ENCODE measurements around the gene DDX24.
"Not testable (repeated sequence)": the region's sequence is repeated elsewhere in the genome, so short reads cannot be mapped to it uniquely, and the experiment has no call there.

The DDX24 gene

DNA sequence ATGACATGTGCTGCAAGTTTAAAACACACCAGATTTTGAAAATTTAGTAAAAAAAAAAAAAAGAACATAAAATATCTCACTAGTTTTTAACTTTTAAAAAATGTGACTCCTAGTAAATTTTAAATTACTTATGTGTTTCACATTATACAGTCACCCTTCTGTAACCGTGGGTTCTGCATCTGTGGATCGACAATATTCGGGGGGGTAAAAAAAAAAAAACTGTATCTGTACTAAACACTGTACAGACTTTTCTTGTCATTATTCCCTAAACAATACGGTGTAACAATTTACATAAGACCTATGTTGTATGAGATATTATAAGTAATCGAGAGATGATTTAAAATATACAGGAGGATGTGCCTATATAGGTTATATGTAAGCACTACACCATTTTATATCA, 3.2 kb downstream of the DDX24 start:
- H3K9ac ChIP-seq (ENCODE audit: low read depth, low read length): no peak overlapping the region
- H3K27me3 ChIP-seq (ENCODE audit: insufficient read depth, low read length): no peaks in the 10 kb centered on the region
- peaks cover 7% of the 10 kb centered on the region; the same call in 1 of the 2 replicates for H3K4me1 ChIP-seq (ENCODE audit: insufficient read depth, low read length)
- peaks cover 42% of the 10 kb centered on the region for H3K36me3 ChIP-seq (ENCODE audit: insufficient read depth, low read length)
- WGBS: 100% methylated on average over 3 of the region's 5 CpGs
- H3K4me3 ChIP-seq (ENCODE audit: low read length): no peak overlapping the region
- H3K27ac ChIP-seq (ENCODE audit: low read depth, low read length): no peak overlapping the region
- peaks cover 18% of the 10 kb centered on the region for H3K9me3 ChIP-seq (ENCODE audit: insufficient read depth, low read depth, low read length)

DNA sequence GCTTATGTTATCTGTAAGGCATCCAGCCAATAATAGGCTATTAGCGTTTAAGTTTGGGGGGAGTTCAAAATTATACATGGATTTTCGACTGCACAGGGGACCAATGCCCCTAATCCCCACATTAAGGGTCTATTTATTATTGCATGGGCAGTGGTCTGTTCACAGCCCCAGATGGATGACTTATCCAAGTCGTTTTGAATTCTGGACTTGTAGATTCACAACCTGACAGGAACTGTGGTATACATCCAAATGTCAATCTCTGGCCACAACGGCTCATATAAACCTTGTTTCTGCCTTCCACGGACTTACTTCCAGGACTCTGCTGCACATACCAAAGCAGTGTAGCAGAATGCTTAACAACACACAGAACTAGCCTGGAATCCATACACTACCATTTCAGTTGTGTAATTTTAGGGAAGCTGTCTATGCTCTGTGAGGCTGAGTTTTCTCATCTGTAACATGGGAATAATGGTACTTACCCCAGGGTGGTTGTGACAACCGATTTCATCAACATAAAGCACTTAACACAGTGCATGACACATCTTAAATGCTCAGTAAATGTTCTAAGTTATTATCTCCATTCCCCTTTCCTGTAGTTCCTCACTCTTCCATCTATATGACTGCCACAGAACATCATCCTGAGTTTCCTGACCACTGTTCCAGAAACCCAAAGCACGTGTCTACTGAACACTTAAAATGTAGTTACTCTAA, 3.7 kb downstream of the DDX24 start:
- no peak overlapping the region for H3K27ac ChIP-seq (ENCODE audit: low read depth, low read length)
- 92% methylated on average over 7 of the region's 7 CpGs for WGBS
- peaks cover 18% of the 10 kb centered on the region for H3K9me3 ChIP-seq (ENCODE audit: insufficient read depth, low read depth, low read length)
- H3K4me3 ChIP-seq (ENCODE audit: low read length): no peak overlapping the region
- H3K27me3 ChIP-seq (ENCODE audit: insufficient read depth, low read length): no peaks in the 10 kb centered on the region
- peaks cover 42% of the 10 kb centered on the region for H3K36me3 ChIP-seq (ENCODE audit: insufficient read depth, low read length)
- H3K9ac ChIP-seq (ENCODE audit: low read depth, low read length): no peak overlapping the region
- peaks cover 7% of the 10 kb centered on the region; the same call in 1 of the 2 replicates for H3K4me1 ChIP-seq (ENCODE audit: insufficient read depth, low read length)

DNA sequence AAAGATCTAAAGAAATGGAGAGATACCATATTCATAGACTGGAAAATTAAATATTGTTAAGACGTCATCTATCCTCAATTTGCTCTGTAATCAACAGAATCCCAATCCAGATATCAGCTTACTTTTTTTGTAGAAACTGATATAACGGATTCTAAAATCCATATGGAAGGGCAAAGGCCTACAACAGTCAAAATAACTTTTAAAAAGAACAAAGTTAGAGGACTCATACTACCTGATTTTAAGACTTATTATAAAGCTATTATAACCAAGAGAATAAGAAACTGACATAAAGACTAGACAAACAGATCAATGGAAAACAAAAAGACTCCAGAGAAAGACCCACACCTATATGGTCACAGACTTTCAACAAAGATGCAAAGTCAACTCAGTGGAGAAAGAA, 6.0 kb downstream of the DDX24 start:
- Histone ChIP-seq H3K4me1 (ENCODE audit: insufficient read depth, low read length) (no peaks in the 10 kb centered on the region), H3K27ac (ENCODE audit: low read depth, low read length) (no peak overlapping the region), H3K9ac (ENCODE audit: low read depth, low read length) (no peak overlapping the region), H3K27me3 (ENCODE audit: insufficient read depth, low read length) (no peaks in the 10 kb centered on the region), H3K36me3 (ENCODE audit: insufficient read depth, low read length) (peaks cover 42% of the 10 kb centered on the region), H3K9me3 (ENCODE audit: insufficient read depth, low read depth, low read length) (peaks cover 20% of the 10 kb centered on the region), H3K4me3 (ENCODE audit: low read length) (no peak overlapping the region)
- WGBS: 94% methylated on average over 2 of the region's 2 CpGs

DNA sequence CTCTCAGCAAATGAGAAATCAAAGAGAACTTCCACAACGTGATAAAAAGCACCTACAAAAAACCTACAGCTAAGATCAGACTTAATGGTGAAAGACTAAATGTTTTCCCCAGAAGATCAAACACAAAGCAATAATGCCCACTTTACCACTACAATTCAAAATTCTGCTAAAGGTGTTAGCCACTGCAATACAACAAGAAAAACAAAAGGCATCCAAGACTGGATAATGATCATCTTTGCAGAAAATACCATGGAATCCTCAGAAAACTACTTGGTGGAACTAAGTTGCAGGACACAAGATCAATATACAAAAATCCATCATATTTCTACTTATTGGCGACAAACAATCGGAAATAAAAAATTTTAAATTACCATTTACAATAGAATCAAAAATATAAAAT, 6.5 kb downstream of the DDX24 start:
- H3K36me3 ChIP-seq (ENCODE audit: insufficient read depth, low read length): peaks cover 41% of the 10 kb centered on the region
- no peak overlapping the region for H3K9ac ChIP-seq (ENCODE audit: low read depth, low read length)
- H3K9me3 ChIP-seq (ENCODE audit: insufficient read depth, low read depth, low read length): peaks cover 25% of the 10 kb centered on the region
- no peak overlapping the region for H3K27ac ChIP-seq (ENCODE audit: low read depth, low read length)
- no peaks in the 10 kb centered on the region for H3K4me1 ChIP-seq (ENCODE audit: insufficient read depth, low read length)
- no peak overlapping the region for H3K4me3 ChIP-seq (ENCODE audit: low read length)
- H3K27me3 ChIP-seq (ENCODE audit: insufficient read depth, low read length): no peaks in the 10 kb centered on the region
- WGBS: 99% methylated on average over 2 of the region's 3 CpGs

DNA sequence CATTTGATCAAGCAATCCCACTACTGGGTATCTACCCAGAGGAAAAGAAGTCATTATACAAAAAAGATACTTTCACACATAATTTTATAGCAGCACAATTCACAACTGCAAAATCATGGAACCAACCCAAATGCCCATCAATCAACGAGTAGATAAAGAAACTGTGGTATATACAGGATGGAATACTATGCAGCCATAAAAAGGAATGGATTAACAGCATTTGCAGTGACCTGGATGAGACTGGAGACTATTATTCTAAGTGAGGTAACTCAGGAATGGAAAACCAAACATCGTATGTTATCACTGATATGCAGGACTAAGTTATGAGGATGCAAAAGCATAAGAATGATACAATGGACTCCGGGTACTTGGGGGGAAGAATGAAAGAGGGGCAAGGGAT, 8.9 kb downstream of the DDX24 start:
- 90% methylated on average over 3 of the region's 3 CpGs for WGBS
- not testable (repeated sequence) for H3K4me1 ChIP-seq (ENCODE audit: insufficient read depth, low read length); H3K27ac ChIP-seq (ENCODE audit: low read depth, low read length); H3K4me3 ChIP-seq (ENCODE audit: low read length); H3K9ac ChIP-seq (ENCODE audit: low read depth, low read length); H3K27me3 ChIP-seq (ENCODE audit: insufficient read depth, low read length)
- peaks cover 17% of the 10 kb centered on the region for H3K36me3 ChIP-seq (ENCODE audit: insufficient read depth, low read length)
- peaks cover 25% of the 10 kb centered on the region for H3K9me3 ChIP-seq (ENCODE audit: insufficient read depth, low read depth, low read length)

DNA sequence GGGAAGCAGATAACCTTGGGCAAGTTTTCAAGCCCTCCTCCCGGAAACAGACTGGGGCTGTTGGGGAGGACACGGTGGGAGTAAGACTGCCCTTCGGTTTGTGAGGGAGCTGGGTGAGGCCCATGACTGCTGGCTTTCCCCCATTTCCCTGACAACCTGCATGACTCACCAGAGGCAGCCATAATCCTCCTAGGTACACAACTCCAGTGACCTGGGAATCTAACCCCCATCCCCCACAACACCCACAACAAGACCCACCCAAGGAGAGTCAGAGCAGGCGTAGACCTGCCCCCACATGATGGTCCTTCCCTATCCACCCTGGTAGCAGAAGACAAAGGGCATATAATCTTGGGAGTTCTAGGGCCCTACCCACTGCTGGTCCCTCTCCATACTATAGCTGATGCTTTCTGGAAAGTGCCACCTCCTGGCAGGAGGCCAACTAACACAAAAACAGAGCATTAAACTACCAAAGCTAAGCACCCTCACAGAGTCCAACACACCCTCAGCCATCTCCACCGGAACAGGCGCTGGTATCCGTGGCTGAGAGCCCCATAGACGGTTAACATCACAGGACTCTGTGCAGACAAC, 14.8 kb downstream of the DDX24 start:
- no peaks in the 10 kb centered on the region for H3K27me3 ChIP-seq (ENCODE audit: insufficient read depth, low read length)
- peaks cover 21% of the 10 kb centered on the region; the same call in 1 of the 2 replicates for H3K4me1 ChIP-seq (ENCODE audit: insufficient read depth, low read length)
- no peak overlapping the region for H3K4me3 ChIP-seq (ENCODE audit: low read length)
- peaks cover 14% of the 10 kb centered on the region for H3K36me3 ChIP-seq (ENCODE audit: insufficient read depth, low read length)
- H3K9me3 ChIP-seq (ENCODE audit: insufficient read depth, low read depth, low read length): peaks cover 7% of the 10 kb centered on the region; the same call in 1 of the 2 replicates
- 0 out of 2 replicates have a peak overlapping the region, but pooled peaks have one; percentile 29 for H3K9ac ChIP-seq (ENCODE audit: low read depth, low read length)
- 76% methylated on average over 8 of the region's 8 CpGs for WGBS
- 0 out of 2 replicates have a peak overlapping the region, but pooled peaks have one; percentile 5 for H3K27ac ChIP-seq (ENCODE audit: low read depth, low read length)

DNA sequence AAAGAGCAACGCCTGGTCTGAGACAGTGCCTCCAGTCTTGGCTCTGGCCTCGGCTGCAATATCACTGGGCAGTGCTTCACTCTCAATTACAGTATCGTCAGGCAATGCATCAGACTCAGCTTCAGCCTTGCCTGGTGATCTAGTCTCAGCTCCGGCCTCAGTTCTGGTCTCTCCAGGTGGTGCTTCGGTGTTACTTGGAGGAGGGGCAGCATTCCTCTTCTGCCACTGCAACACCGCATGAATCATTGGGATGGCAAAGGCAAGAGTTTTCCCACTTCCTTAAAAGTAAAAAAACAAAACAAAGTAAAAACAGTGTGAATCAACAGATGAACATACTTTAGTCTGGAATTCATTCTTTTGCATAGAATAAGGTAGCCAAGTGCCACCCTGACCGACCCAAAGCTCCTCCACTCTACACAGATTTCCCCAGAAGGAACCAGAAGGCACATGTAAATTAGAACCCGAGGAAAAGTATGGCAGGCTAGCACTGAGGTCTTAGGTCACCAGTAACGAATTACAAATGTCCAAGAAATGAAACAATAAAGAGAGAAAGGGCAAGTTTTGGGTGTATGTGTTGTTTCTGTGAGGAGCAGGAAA, 18.6 kb downstream of the DDX24 start:
- H3K36me3 ChIP-seq (ENCODE audit: insufficient read depth, low read length): peaks cover 52% of the 10 kb centered on the region
- no peaks in the 10 kb centered on the region for H3K27me3 ChIP-seq (ENCODE audit: insufficient read depth, low read length)
- no peak overlapping the region for H3K9ac ChIP-seq (ENCODE audit: low read depth, low read length)
- H3K27ac ChIP-seq (ENCODE audit: low read depth, low read length): peak overlapping the region; percentile 52
- H3K9me3 ChIP-seq (ENCODE audit: insufficient read depth, low read depth, low read length): no peaks in the 10 kb centered on the region
- peaks cover 21% of the 10 kb centered on the region; the same call in 1 of the 2 replicates for H3K4me1 ChIP-seq (ENCODE audit: insufficient read depth, low read length)
- no peak overlapping the region for H3K4me3 ChIP-seq (ENCODE audit: low read length)
- 66% methylated on average over 9 of the region's 9 CpGs for WGBS

DNA sequence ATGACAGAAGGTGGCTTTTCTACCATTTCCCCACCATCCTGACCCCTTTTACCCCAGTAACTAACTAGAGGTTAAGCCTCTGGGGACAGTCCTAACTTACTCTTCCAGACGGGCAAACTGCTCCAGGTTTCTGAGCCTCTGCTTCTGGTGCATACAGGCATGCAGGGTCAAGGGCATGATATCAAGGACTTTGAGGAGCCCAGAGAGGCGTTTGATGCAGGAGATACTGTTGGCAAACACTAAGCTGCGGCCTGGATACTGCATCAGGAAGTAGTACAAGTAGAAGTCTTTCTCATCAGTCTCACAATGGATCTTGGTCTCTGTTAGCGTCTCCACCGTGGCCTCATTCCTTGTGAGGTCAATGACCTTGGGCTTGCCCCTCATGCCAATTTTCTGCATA, 21.0 kb downstream of the DDX24 start:
- WGBS: 94% methylated on average over 5 of the region's 5 CpGs
- peaks cover 76% of the 10 kb centered on the region for H3K36me3 ChIP-seq (ENCODE audit: insufficient read depth, low read length)
- no peak overlapping the region for H3K4me3 ChIP-seq (ENCODE audit: low read length)
- peaks cover 10% of the 10 kb centered on the region; the same call in 1 of the 2 replicates for H3K4me1 ChIP-seq (ENCODE audit: insufficient read depth, low read length)
- no peak overlapping the region for H3K27ac ChIP-seq (ENCODE audit: low read depth, low read length)
- H3K27me3 ChIP-seq (ENCODE audit: insufficient read depth, low read length): no peaks in the 10 kb centered on the region
- no peaks in the 10 kb centered on the region for H3K9me3 ChIP-seq (ENCODE audit: insufficient read depth, low read depth, low read length)
- H3K9ac ChIP-seq (ENCODE audit: low read depth, low read length): no peak overlapping the region

DNA sequence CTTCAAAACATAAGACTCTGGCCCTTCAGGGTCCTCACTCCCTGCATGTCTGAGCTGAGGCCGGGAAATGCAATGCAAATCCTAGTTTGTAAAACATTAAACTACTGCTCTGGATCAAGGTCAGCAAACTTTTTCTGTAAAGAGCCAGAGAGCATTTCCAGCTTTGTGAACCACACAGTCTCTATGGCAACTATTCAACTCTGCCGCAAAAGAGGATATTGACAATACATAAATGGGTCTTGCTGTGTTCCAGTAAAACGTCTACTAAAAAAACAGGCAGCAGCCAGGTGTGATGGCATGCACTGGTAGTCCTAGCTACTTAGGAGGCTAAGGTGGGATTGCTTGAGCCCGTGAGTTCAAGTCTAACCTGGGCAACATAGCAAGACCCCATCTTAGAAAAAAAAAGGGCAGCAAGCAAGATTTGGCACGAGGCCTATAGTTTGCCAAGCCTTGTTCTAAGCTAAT, 22.3 kb downstream of the DDX24 start:
- H3K9me3 ChIP-seq (ENCODE audit: insufficient read depth, low read depth, low read length): no peaks in the 10 kb centered on the region
- no peak overlapping the region for H3K9ac ChIP-seq (ENCODE audit: low read depth, low read length)
- no peaks in the 10 kb centered on the region for H3K27me3 ChIP-seq (ENCODE audit: insufficient read depth, low read length)
- H3K36me3 ChIP-seq (ENCODE audit: insufficient read depth, low read length): peaks cover 89% of the 10 kb centered on the region
- WGBS: 96% methylated on average over 5 of the region's 5 CpGs
- H3K4me1 ChIP-seq (ENCODE audit: insufficient read depth, low read length): peaks cover 10% of the 10 kb centered on the region; the same call in 1 of the 2 replicates
- no peak overlapping the region for H3K27ac ChIP-seq (ENCODE audit: low read depth, low read length)
- no peak overlapping the region for H3K4me3 ChIP-seq (ENCODE audit: low read length)

DNA sequence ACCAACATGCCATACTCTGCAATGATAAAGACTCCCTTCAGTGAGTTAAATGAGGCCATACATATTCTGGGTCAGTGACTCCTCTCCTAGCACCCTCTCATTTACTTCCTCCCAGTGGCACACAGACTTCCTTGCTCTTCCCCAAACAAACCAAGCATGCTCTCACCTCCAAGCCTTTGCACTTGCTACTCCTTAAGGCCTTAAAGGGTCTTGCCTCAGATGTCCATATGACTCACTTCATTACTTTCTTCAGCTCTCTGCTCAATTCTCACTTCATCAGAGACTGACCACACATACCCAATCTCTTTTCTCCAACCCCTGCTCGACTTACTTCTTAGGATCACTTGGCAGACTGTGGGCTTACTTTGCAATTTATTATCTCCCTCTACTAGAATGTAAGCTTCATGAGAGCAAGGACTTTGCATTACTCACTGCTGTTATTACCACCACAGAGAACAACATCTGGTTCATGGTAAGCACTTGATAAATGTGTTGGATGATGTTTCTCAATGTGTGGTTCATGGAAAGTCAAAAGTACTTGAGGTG, 22.8 kb downstream of the DDX24 start:
- H3K36me3 ChIP-seq (ENCODE audit: insufficient read depth, low read length): peaks cover 90% of the 10 kb centered on the region
- H3K9me3 ChIP-seq (ENCODE audit: insufficient read depth, low read depth, low read length): no peaks in the 10 kb centered on the region
- no peak overlapping the region for H3K27ac ChIP-seq (ENCODE audit: low read depth, low read length)
- no peak overlapping the region for H3K9ac ChIP-seq (ENCODE audit: low read depth, low read length)
- no peaks in the 10 kb centered on the region for H3K27me3 ChIP-seq (ENCODE audit: insufficient read depth, low read length)
- H3K4me1 ChIP-seq (ENCODE audit: insufficient read depth, low read length): peaks cover 10% of the 10 kb centered on the region; the same call in 1 of the 2 replicates
- WGBS: 93% methylated on average over 1 of the region's 1 CpG
- H3K4me3 ChIP-seq (ENCODE audit: low read length): no peak overlapping the region

All from HUES64 (cell line).